D341Med (cell line): ENCODE results near the gene SAG.

Experiments
- DNase-seq: peaks from one replicate; pipeline ENCODE4 v3.0.0; 2012; ENCODE audit warnings: low spot score

SAG gene

DNA sequence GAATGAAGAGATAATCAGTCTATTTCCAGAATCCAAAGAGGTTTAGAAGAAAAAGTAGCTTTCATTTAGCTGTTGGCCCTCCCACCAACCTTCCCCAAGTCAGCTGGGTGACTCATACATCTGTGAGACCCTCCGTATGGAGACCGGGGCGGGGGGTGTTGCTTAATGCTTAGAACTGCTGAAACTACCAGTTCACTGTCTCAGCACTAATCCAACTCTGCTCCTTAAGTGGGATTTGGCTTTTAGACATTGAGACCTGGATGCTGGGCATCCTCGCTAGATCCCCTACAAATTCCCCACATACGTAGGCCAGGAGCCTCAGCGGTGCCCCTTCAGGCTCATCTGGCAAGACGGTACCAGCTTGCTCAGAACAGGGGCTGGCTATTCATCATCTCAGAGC is at the start of gene SAG:
Gene SAG (plus strand): TSS at position 252 of the 400 bp plus-strand sequence. CDS start 1,374 bp downstream, outside the sequence.
- no peak for DNase-seq

DNA sequence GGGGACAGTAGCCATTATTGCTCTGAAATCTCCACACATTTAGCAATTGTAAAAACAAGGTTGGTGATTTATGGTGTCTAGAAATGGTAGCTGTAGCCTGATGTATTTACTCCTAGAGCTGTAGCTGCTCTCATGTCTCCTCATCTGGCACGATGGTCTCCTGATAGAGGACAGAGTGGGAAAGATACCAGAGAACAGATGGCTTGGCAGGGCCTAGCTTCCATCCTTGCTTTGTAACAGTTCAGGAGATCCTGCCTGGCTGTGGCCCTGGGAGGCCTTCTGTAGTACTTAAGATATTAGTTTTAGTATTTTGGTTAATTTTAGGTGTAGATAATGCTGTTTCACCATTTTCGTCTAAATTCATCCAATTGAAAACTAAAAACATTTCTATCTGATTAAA is 49.4 kb upstream of the SAG start:
- no peak for DNase-seq

DNA sequence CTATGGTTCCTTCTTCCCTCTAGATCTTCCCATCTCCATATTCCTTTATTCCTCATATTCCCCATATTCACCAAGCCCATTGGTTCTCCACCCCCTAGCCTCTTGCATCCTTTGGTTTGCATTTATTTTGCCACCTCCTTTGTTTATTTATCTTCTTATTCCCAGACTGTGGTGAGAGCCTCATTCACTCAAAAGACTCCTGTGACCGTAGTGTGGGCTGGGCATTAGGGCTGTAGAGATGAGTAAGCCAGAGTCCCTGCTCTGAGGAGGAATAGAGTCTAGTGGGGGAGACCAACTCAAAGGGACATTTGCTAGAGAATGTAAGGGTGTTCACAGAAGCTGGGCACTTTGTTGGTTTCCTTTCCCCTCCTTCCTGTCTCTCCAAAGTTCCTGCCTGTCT is 47.9 kb upstream of the SAG start:
- no peak for DNase-seq

DNA sequence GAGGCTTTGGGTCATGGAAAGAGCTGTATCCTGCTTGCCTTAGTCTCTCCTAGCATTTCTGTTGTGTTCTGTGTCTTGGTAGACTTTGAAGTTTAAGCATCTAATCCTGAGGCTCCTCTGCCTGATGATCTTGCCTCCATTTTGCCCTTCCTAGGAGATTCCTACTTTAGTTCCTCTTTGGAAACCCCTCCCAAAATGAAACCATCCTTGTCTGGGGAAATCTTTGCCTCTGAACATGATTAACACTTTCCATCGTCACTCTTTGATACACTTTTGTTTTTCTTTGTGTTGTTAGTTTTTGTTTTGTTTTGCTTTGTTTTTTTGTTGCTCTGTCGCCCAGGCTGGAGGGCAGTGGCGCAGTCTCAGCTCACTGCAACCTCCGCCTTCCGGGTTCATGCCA is 47.0 kb upstream of the SAG start:
- no peak for DNase-seq

DNA sequence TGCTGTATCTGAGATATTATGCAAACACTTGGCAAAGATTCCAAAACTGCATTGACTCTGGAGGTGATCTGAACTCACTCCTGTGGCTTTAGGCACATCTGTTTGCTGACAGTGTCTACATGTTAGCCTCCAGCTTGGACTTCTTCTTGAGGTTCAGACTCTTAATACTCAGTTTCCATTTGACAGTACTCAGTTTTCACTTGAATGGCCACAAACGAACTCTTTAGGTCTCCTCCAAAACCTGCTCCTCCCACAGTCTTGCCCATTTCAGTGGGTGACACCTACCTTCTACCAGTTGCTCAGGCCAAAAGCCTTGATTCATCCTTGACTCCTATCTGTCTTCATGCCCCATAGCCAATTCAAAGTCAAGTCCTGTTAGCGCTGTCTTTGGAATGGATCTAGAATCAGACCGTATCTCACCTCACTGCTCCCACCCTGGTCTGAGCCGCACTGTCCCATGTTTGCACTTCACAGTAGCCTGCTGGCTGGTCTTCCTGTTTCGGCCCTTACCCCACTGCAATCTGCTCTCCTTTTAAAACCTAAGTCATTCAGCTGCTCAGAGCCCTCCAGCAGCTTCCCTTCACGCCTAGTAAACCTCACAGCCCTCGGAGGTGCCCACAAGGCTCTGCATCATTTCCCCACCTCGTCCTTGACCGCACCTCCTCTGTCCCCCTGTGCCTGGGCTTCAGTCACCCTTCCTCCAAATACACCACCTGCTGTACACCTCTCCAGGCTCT is 45.6 kb upstream of the SAG start:
- no peak for DNase-seq

DNA sequence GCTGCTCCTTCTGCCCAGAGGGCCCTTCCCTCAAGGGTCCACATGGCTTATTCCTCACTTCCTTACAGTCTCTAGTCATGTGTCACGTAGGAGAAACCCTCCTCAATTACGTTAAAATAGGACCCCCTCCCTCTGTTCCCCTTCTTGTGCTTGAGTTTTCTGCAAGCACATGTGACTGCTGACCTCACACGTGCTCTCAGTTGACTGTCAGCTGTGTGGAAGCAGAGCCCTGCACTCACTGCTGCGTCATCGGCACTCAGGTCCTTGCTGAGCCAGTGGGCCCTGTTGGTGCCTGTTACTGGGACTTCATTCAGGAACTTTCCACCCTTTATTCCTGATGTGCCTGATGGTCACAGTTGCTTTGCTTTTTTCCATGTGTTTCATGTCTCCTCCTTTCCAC is 45.1 kb upstream of the SAG start:
- DNase-seq: no peak

DNA sequence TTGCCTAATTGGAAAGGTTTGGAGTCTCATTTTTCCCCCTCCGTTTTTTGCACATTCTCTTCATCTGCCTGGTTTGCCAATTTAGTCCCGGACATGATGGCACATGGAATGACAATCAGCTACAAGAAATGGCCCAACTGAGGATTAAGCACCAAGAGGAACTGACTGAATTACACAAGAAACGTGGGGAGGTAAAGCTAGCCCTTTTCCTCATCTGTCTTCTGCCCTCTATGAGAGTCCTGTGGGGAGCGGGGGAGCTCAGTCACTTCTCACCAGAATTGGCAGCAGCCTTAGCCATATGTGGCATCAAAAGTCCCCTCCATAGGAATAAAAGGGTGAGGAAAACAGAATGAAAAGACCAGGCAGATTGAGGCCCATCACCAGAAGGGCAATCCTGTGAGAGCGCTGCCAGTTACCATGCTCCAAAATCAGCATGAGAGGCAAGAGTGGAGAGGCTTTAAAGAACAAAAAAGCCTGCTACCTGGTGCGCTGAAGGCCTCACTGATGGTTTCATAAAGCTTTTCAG is 44.5 kb upstream of the SAG start:
- no peak for DNase-seq

DNA sequence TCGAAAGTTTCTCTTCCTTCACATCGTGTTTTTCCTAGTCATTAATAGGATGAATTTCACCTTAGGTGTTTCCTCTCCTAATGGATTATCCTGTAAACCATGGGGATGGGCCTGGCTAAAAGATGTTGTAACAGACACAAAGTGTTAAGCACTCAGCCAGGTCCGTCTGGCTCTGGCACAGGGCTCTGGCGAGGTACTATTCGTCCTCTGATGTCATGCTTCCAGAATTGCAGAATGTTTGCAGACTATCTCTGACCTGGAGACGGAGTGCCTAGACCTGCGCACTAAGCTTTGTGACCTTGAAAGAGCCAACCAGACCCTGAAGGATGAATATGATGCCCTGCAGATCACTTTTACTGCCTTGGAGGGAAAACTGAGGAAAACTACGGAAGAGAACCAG is 42.9 kb upstream of the SAG start:
- no peak for DNase-seq

DNA sequence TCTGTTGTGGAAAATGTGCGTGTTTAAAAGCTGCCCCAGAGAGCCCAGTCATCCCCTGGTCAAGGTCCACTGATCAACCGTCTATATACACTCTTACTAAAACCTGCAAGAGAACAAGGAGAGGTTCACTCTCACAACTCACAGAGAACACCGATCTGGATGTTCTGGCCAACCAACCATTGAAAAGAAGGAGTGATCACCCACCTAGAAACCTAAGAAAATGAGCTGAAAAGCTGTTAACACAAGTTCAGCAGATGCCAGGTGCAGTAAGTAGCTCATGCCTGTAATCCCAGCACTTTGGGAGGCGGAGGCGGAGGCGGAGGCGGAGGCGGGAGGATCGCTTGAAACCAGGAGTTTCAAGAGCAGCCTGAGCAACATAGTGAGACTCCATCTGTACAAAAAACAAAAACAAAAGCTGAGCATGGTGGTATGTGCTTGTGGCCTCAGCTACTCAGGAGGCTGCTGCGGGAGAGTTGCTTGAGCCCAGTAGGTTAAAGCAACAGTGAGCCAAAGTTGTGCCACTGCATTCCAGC is 41.7 kb upstream of the SAG start:
- no peak for DNase-seq

DNA sequence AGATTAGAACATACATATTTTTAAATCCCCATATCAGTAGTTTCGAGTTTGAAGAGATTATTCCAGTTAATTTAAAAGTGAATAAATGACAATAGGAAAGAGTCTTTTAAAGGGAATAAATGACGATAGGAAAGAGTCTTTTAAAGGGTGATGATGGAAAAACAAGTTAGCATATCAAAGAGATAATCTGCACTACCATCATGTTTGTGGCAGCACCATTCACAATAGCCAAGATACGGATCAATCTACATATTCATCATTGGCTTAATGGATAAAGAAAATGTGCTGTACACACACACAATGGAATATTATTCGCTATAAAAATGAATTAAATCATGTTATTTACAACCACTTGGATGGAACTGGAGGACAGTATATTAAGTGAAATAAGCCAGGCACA is 41.1 kb upstream of the SAG start:
- no peak for DNase-seq

DNA sequence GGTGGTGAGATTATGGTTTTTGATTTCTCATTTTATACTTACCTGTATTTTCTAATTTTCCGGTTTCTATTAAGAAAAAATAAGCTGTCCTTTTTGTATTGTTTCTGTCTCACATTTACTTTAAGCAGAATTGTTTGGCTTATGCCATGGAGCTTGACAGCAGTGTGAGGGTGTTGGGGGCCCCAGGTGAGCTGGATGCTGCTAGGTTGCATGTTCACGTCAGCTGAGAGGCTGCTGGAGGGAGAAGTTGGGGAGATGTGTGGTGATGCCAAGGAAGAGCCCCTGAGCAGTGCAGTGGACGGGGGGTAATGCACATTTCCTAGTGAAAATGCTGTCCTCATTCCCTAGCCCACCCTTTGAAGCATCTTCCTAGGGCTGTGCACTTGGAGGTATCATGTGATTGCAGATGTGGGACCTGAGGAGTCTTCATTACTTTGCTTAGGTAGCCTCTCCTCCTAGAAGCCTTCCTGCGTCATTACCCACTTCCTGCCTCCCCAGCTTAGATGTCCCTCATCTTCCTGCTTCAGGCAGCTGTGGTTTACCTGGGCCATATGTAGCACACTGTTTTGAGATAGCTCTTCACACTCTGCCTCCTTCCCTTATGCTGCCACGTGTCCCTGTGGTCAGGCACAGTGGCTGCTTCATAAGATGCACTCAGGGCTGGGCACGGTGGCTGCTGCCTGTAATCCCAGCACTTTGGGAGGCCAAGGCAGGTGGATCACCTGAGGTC is 39.9 kb upstream of the SAG start:
- DNase-seq: no peak

DNA sequence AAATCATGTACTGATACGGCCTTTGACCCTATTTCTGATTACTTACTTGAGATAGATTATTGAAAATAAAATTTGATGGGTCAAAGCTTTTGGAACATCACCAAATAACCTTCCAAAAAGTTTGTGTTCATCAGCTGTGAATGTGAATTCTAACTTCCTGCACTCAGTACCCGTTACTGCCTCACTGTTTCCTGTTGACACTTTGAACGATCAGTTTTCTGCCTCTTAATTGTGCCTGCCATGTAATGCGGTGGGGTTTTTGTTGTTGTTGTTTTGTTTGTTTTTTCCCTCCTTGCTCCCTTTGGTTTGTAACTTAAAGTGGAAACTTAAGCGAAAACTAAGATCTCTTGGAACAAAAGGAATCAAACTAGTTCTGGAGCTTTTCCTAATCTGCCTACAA is 37.2 kb upstream of the SAG start:
- no peak for DNase-seq

DNA sequence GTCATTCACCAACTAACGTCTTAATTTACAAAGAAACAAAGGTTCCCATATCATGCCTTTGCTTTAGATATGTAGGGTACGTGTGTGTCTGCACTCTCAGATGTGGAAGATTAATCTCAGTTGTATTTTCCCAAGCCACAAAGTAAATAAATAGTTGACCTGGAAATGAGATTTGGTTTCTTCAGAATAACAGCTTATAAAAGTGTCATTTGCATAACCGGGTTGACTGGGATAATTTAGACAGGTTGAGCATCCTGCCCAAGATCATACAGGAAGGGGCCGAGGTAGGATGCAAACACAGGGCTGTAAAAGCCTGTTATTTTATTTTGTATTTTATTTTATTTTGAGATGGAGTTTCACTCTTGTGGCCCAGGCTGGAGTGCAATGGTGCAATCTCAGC is 36.7 kb upstream of the SAG start:
- no peak for DNase-seq

DNA sequence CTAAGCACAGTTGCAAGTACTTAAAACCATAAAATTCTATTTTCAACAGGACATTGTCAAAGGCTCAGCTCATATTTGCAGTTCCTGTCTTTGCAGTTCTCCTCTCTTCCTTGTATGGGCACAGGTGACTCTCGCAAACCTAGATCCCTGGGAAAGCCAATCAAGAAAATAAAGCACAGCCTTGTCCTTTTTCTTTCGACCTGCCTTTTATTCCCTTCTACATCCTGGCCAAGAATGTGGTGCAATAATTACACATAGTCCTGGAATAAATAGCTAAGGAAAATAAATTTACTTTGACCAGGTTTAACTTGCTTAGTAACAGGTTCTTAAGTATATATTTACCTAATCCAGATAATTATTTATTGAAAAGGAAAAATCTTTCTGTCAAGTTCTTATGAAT is 35.9 kb upstream of the SAG start:
- no peak for DNase-seq

DNA sequence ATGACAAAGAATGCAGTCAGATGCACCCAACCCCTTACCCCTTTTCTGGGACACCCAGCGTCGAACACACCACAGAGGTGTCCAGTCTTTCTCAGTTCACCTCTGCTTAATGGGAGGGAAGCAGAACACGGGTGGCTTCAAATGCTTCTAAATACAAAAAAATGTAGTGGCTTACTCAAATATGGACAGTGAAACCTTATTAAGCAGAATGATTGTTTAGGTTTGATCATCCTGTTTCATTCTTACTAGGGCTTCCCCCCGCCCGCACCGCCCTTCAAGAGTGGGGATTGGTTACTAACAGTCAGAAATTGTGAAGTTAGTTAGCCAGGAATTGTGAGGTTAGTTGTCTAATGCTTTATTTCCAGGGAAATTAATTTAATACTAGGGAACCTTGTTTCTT is 34.5 kb upstream of the SAG start:
- DNase-seq: no peak

DNA sequence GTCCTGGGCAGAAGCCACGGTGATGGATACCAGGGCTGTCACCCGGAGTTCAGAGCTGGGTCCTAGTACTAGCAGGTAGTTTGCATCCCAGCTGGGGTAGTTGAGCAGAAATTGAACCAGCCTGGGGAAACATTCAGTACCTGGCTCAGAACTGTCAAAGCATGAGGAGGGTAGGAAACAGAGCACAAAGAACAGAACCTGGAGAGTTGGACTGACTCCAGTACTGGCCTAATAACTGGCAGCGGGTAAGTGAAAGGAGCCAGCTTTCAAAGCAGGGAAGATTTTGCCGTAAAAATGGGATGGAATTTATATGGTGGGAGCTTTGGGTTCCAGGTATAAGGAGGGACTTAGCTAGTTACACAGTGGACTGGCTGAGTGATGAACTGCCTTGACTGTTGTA is 32.4 kb upstream of the SAG start:
- DNase-seq: no peak

DNA sequence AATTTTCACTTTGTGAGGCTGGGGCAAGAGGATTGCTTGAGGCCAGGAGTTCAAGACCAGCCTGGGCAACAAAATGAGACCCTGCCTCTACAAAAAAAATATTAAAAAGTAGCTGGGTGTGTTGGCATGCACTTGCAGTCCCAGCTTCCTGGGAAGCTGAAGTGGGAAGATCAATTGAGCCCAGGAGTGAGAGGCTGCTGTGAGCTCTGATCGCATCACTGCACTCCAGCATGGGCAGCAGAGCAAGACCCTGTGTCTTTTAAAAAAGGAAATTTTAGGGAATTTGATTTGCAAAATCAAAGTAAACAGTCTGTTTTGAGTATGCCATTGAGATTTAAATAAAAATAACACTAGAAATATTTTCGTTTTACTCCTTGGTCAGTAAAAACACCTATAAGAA is 28.7 kb upstream of the SAG start:
- DNase-seq: no peak

DNA sequence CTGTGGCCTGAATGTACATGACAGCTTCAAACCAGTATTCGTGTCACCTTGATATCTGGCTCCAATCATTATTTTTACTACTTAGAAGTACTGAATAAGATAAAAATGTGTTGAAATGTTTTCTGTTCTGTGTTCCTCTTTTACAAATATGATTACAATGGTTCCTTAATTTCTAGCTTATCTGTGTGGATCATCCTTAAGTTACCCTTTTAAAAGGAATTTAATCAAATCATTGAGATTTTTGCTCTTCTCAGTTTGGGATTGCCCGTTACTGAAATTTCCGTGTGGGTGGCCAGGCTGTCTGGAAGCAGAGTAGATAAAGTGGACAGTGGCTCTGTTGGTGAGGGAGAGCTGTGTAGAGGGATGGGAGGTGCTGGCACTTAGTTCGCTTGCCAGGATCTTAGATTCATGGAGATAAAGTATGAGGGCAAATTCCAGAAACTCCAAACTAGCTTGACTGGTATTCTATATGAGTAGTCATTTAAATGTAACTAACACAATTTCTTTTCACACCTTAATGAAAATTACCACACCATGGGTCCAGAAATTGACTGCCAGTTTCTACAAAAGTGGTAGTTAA is 27.4 kb upstream of the SAG start:
- DNase-seq: no peak

DNA sequence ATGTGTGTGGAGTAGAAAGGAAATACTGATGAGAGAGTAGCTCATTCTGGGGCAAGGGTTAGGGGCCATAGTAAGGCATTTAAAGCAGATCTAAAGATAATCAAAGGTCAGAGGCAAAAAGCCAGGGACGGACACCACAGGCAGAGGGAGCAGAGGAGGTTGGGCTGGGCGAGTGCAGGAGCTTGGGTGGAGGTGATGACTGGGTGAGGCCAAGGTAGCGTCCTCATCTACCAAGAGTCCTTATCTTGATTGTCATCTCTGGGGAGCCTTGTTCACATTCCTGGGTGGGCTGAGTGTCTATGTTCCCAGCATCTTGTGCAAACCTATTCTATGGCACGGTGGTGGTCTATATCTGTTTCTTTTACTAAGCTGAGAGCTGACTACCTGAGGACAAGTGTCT is 26.1 kb upstream of the SAG start:
- DNase-seq: no peak

DNA sequence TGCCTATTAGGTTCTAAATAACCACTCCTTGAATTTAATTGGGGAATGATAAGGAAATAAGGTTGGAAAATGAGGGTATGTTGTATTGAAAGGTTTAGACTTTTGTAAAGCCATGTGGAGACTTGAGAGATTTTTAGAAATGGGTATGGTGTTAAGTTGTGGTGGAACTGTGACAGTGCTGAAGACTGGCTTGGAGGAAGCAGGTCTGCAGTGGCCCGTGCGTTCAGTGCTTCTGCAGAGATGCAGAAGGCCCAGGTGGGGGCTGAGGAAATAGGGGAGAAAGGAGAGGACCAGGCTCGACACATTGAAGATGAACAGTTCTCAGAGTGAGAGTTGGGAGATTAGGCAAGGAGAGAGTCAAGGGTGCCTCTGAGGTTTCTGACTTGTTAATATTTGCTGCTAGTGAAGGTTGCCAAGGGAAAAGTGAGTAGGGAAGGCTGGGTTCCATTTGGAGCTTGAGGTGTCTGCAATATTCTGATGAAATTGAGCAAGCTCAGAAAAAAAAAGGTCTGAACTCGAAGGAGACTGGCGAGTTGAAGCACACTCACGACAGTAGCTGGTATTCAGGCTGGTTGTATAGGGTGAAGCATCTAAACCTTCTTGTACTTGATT is 25.5 kb upstream of the SAG start:
- no peak for DNase-seq

DNA sequence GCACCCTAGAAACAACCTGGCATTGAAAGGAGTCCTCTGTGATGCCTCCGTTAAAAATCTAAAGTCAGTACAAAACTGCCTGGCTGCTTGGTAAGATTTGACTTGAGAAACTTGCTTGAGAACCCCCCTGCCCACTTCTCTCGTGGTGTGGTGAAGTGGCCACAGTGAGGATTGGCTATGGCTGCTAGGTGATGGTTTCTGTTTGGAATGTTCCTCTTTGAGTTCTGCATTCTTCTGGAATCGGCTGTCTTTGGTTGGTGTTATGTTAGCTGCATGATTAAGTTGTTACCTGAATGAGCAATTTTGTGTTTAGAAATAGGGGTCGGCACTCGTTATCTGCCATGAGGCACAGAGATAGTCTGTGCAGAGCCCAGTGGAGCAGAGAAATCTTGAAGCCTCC is 21.7 kb upstream of the SAG start:
- DNase-seq: no peak

DNA sequence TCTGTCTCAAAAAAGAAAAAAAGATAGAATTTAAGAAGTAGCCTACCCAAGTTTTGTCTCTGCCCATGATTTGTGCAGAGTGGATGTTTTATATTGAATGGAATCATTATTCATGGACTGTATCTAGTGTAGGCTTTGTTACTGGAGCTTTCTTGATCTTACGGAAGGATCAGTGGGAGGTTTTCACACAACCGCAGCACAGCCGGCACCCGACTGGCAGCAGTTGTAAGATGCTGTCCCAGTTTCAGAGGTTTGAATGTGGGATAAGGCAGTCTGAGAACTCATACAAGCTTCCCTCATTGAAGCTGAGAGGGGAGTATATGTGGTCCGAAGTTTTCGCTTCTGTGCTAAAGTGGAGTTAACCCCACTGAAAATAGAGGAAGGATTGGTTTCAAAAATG is 19.7 kb upstream of the SAG start:
- DNase-seq: no peak

DNA sequence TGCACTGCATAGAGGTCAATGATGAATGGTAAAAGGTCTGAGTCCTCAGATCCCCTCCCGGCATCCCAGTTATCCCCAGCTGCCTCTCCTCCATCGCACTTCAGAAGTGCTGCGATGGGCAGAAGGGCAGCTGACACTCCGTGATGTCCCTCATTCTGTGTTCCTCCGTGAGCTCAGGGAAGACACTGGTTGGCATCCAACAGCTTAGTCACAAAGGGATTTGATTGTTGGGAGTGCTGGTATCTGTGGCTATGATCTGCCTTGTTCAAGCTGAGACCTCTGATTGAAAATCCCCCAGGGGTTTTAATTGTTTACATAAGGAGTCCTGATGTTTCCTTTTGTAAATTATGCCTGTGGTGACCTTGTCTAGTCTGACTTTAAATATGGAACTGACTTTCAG is 19.0 kb upstream of the SAG start:
- DNase-seq: no peak
